Tibial nerve (tissue), 4 donors: ENCODE data around the gene PTGFRN. TPM values are rescaled to one million over a fixed set of nuclear protein-coding genes. Genes with fewer than 3 reads are reported as not detected.

ENCODE experiments used
- DNase-seq, 2 donors: peaks; one replicate each; pipeline ENCODE4 v3.0.0-alpha.2; 2019; ENCODE audit warnings: low spot score in 2 of 2
- H3K27ac ChIP-seq, 4 donors: fragments of 200-600 bp; sonication (generic) in 3 of 4; one replicate each; pipeline ENCODE4 v1.5.1; 2017 to 2019; ENCODE audit warnings: mild to moderate bottlenecking in 1 of 4
- H3K27me3 ChIP-seq, 2 donors: fragments of 200-600 bp; sonication (generic) in 1 of 2; one replicate each; pipeline versions ENCODE4 v1.5.1 to v1.6.0; 2017 to 2019
- H3K36me3 ChIP-seq, 3 donors: fragments of 200-600 bp; sonication (generic); one replicate each; pipeline ENCODE4 v1.5.1; 2018 to 2019
- H3K4me1 ChIP-seq, 4 donors: fragments of 200-600 bp; sonication (generic) in 3 of 4; one replicate each; pipeline ENCODE4 v1.5.1; 2017 to 2019
- H3K4me3 ChIP-seq, 4 donors: fragments of 200-600 bp; sonication (generic) in 3 of 4; one replicate each; pipeline ENCODE4 v1.5.1; 2017 to 2019; ENCODE audit warnings: mild to moderate bottlenecking in 1 of 4, moderate library complexity in 1 of 4
- H3K9me3 ChIP-seq, 4 donors: fragments of 200-600 bp; sonication (generic) in 3 of 4; one replicate each; pipeline ENCODE4 v1.5.1; 2017 to 2019
- CTCF ChIP-seq, 5 experiments: fragments of 200-600 bp in 3 of 5; fragments of 450-650 bp in 2 of 5; sonication (generic) in 3 of 5; IDR thresholded peaks; one replicate each; pipeline ENCODE4 v1.5.1; 2016 to 2019; ENCODE audit warnings: antibody characterized with exemption in 5 of 5, mild to moderate bottlenecking in 3 of 5, moderate library complexity in 2 of 5
- EP300 ChIP-seq, 2 donors: sonication (generic); formaldehyde crosslinking; IDR thresholded peaks; one replicate each; pipeline ENCODE4 v1.6.1; 2017; ENCODE audit warnings: antibody characterized with exemption in 2 of 2, mild to moderate bottlenecking in 1 of 2
- POLR2A ChIP-seq, 2 donors: fragments of 450-650 bp; IDR thresholded peaks; one replicate each; pipeline ENCODE4 v1.6.1; 2017; ENCODE audit warnings: antibody characterized with exemption in 2 of 2, mild to moderate bottlenecking in 2 of 2, moderate library complexity in 2 of 2
- WGBS, 2 donors: methylation state at CpG; one replicate each; pipeline ENCODE4 v1.1.5; 2018; 5-methylcytosine and 5-hydroxymethylcytosine counted together
- total RNA-seq, 4 donors: library from RNA; depleted of rRNA; stranded (reverse); fragments of >200 nt; gene quantifications; one replicate each; pipeline ENCODE4 v1.1.0, GENCODE V29; 2016

PTGFRN gene
- total RNA-seq, 4 donors from 2014 or later, result 10.2 to 19.0 (median 14.7) TPM

- 90 to 91% methylated on average over 5 of the region's 5 CpGs for WGBS, 2 donors
- Histone ChIP-seq H3K9me3 (no peaks in the 10 kb centered on the region), H3K27ac (no peak overlapping the region), H3K4me1 (no peaks in the 10 kb centered on the region), H3K4me3 (no peak overlapping the region), H3K36me3 (no peaks in the 10 kb centered on the region), H3K27me3 (no peaks in the 10 kb centered on the region)
- DNase-seq, result no peak
- TF ChIP-seq EP300 (IDR thresholded peaks at IDR 0.05) (no peak), POLR2A (IDR thresholded peaks at IDR 0.05) (no peak), CTCF (IDR thresholded peaks at IDR 0.05) (no peak)
Observed at GRCh38 chr1:116921937-116922336, 12.2 kb downstream of the PTGFRN start.

- 71 to 74% methylated on average over 8 of the region's 8 CpGs for WGBS, 2 donors
- no peak overlapping the region for H3K27ac ChIP-seq
- H3K4me3 ChIP-seq, result no peak overlapping the region
- H3K36me3 ChIP-seq, result no peaks in the 10 kb centered on the region
- no peaks in the 10 kb centered on the region for H3K27me3 ChIP-seq
- no peak for DNase-seq
- TF ChIP-seq EP300 (IDR thresholded peaks at IDR 0.05) (no peak), POLR2A (IDR thresholded peaks at IDR 0.05) (no peak), CTCF (IDR thresholded peaks at IDR 0.05) (no peak)
- H3K4me1 ChIP-seq, result no peaks in the 10 kb centered on the region
- H3K9me3 ChIP-seq, result no peaks in the 10 kb centered on the region
Observed at GRCh38 chr1:116923421-116923820, 13.7 kb downstream of the PTGFRN start.

- H3K36me3 ChIP-seq, result no peaks in the 10 kb centered on the region
- no peaks in the 10 kb centered on the region for H3K27me3 ChIP-seq
- WGBS, 2 donors, result 92 to 95% methylated on average over 6 of the region's 6 CpGs
- H3K4me1 ChIP-seq, result no peaks in the 10 kb centered on the region
- no peaks in the 10 kb centered on the region for H3K9me3 ChIP-seq
- DNase-seq, result no peak
- no peak overlapping the region for H3K4me3 ChIP-seq
- no peak overlapping the region for H3K27ac ChIP-seq
- no peak for TF ChIP-seq EP300 (IDR thresholded peaks at IDR 0.05)
- no peak for TF ChIP-seq CTCF (IDR thresholded peaks at IDR 0.05)
- TF ChIP-seq POLR2A (IDR thresholded peaks at IDR 0.05), result no peak
Observed at GRCh38 chr1:116927049-116927798, 17.5 kb downstream of the PTGFRN start.

GRCh38 chr1:116929961-116930592, 20.4 kb downstream of the PTGFRN start:
- Histone ChIP-seq H3K36me3 (no peaks in the 10 kb centered on the region), H3K4me1 (no peaks in the 10 kb centered on the region), H3K9me3 (no peaks in the 10 kb centered on the region), H3K27ac (no peak overlapping the region), H3K4me3 (no peak overlapping the region), H3K27me3 (no peaks in the 10 kb centered on the region)
- 81 to 87% methylated on average over 5 of the region's 5 CpGs for WGBS, 2 donors
- no peak for DNase-seq
- no peak for TF ChIP-seq EP300 (IDR thresholded peaks at IDR 0.05)
- no peak for TF ChIP-seq CTCF (IDR thresholded peaks at IDR 0.05)
- TF ChIP-seq POLR2A (IDR thresholded peaks at IDR 0.05), result no peak
